Neural crest cell (in vitro differentiated cells): Measurements from ENCODE around the gene UBFD1. TPM values are rescaled to one million over a fixed set of nuclear protein-coding genes. Genes with fewer than 3 reads are reported as not detected.

Source experiments
- DNase-seq: peaks from one replicate; pipeline ENCODE4 v3.0.0; 2021; ENCODE audit warnings: low read depth, mixed read lengths, low spot score
- H3K27ac Mint-ChIP-seq: one replicate; pipeline ENCODE4 v1.8.0; 2021; ENCODE audit warnings: mild to moderate bottlenecking, mixed read lengths; ENCODE audit not compliant: unreplicated experiment
- H3K27me3 Mint-ChIP-seq: 2 replicates; pipeline ENCODE4 v1.8.0; 2021; ENCODE audit warnings: low read depth, mild to moderate bottlenecking, mixed read lengths
- H3K36me3 Mint-ChIP-seq: 2 replicates; pipeline ENCODE4 v1.8.0; 2021; ENCODE audit warnings: low read depth, mild to moderate bottlenecking, mixed read lengths
- H3K4me1 Mint-ChIP-seq: 2 replicates; pipeline ENCODE4 v1.8.0; 2021; ENCODE audit warnings: mixed read lengths
- H3K4me3 Mint-ChIP-seq: one replicate; pipeline ENCODE4 v1.8.0; 2021; ENCODE audit warnings: mild to moderate bottlenecking, mixed read lengths
- H3K9me3 Mint-ChIP-seq: 2 replicates; pipeline ENCODE4 v1.8.0; 2021; ENCODE audit warnings: mixed read lengths
- CTCF ChIP-seq: fragments of 200-600 bp; sonication (generic); conservative IDR thresholded peaks from 2 replicates; pipeline ENCODE4 v1.5.0; 2021; ENCODE audit warnings: antibody characterized with exemption, mild to moderate bottlenecking
- total RNA-seq: library from RNA; stranded (reverse); gene quantifications from 2 replicates; pipeline ENCODE4 v1.2.1, GENCODE V29; 2021

The UBFD1 gene
- total RNA-seq, 1 donor from 2014 or later: 91.0 TPM

GRCh38 chr16:23571895-23572294, 14.4 kb downstream of the UBFD1 start:
- H3K27ac Mint-ChIP-seq: no peak overlapping the region
- H3K9me3 Mint-ChIP-seq: no peaks in the 10 kb centered on the region
- H3K36me3 Mint-ChIP-seq: peaks cover 3% of the 10 kb centered on the region
- DNase-seq: no peak
- H3K27me3 Mint-ChIP-seq: no peaks in the 10 kb centered on the region
- no peak overlapping the region for H3K4me3 Mint-ChIP-seq
- no peak for TF ChIP-seq CTCF
- no peaks in the 10 kb centered on the region for H3K4me1 Mint-ChIP-seq

- Mint-ChIP-seq H3K9me3 (no peaks in the 10 kb centered on the region), H3K4me1 (no peaks in the 10 kb centered on the region), H3K36me3 (peaks cover 3% of the 10 kb centered on the region), H3K4me3 (no peak overlapping the region), H3K27me3 (no peaks in the 10 kb centered on the region), H3K27ac (no peak overlapping the region)
- TF ChIP-seq CTCF: no peak
- DNase-seq: no peak
Observed at GRCh38 chr16:23572394-23572793, 14.9 kb downstream of the UBFD1 start.

DNA sequence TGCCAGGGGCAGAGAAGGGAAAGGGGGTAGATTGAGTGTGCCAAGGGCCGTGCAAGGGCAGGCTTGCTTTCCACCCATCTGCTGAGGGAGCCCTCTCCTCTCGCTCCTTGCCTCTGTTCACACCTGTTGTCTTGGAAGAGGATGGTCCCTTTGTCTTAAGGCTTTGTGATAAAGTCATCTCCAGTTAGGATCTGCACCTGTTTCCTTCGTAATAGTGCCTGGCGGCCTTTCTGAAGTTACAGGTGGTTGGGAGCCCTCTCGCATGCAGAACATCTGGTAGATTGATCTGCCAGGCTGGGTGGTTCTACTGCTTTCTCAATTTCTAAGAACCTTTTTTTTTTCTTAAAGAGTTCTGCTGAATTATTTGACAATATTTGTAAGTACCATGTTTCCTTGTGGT, 16.3 kb downstream of the UBFD1 start:
- no peak for TF ChIP-seq CTCF
- no peaks in the 10 kb centered on the region for H3K9me3 Mint-ChIP-seq
- H3K36me3 Mint-ChIP-seq: peaks cover 3% of the 10 kb centered on the region
- no peak overlapping the region for H3K4me3 Mint-ChIP-seq
- no peaks in the 10 kb centered on the region for H3K27me3 Mint-ChIP-seq
- no peaks in the 10 kb centered on the region for H3K4me1 Mint-ChIP-seq
- no peak overlapping the region for H3K27ac Mint-ChIP-seq
- no peak for DNase-seq

DNA sequence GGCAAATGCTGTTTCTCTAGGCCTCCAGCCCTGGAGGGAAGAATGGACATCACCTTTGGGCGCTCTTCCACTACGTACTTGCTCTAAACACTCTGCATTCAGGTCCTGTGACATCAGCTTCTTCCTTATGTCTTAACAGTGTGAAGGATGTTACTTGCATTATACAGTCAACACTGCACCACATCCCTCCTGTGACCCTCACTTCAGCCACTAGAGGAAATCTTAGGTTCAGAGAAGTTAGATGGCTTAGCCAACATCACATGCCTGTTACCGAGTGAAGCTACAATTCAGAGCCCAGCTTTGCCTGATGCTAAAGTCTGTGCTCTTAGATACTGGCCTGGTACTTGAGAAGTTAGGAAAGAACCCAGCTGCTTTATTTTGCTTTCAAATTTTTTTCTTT, 18.3 kb downstream of the UBFD1 start:
- Mint-ChIP-seq H3K4me1 (no peaks in the 10 kb centered on the region), H3K9me3 (no peaks in the 10 kb centered on the region), H3K27ac (no peak overlapping the region), H3K36me3 (peaks cover 9% of the 10 kb centered on the region), H3K27me3 (no peaks in the 10 kb centered on the region), H3K4me3 (no peak overlapping the region)
- TF ChIP-seq CTCF: no peak
- no peak for DNase-seq

DNA sequence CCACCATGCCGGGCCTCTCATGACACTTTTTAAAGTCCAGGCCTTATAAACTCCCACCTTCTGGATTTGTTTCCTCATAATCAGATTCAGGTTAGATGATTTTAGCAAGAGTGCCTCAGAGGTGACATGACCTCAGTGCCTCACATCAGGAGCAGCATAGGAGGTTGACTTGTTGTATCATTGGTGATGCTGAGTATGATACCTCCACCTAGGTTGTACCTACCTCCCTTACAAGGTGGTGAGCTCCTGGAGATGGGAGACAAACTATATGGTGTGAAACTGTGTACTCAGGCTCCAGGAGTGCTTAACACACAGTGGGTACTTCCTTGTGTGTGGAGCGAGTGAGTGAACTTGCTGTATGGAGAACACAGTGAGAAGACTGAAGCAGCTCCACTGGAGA, 20.0 kb downstream of the UBFD1 start:
- no peak overlapping the region for H3K4me3 Mint-ChIP-seq
- no peaks in the 10 kb centered on the region for H3K4me1 Mint-ChIP-seq
- no peaks in the 10 kb centered on the region for H3K27me3 Mint-ChIP-seq
- DNase-seq: no peak
- H3K36me3 Mint-ChIP-seq: peaks cover 6% of the 10 kb centered on the region
- no peaks in the 10 kb centered on the region for H3K9me3 Mint-ChIP-seq
- no peak for TF ChIP-seq CTCF
- no peak overlapping the region for H3K27ac Mint-ChIP-seq
